AG04450 (cell line): ENCODE measurements around the gene KCTD3. TPM values are rescaled to one million over a fixed set of nuclear protein-coding genes. Genes with fewer than 3 reads are reported as not detected.

Experiments used
- CTCF ChIA-PET: fragments of 300-600, 350-600 bp; formaldehyde crosslinking; extraction: SDS; loops from one replicate; lab custom pipeline; 2022; ENCODE audit warnings: antibody characterized with exemption, inconsistent platforms; lab: Charles Lee
- POLR2A ChIA-PET: fragments of 350-600 bp; formaldehyde crosslinking; extraction: SDS; loops from one replicate; lab custom pipeline; 2021; ENCODE audit warnings: antibody characterized with exemption, inconsistent platforms; lab: Yijun Ruan, JAX
- DNase-seq: peaks from one replicate; pipeline ENCODE4 v3.0.0-alpha.2; 2011; ENCODE audit warnings: low read depth, low spot score
- H3K27ac ChIP-seq: one replicate; pipeline ENCODE4 v1.5.1; 2012; ENCODE audit warnings: low read depth, low read length, control low read depth
- H3K27me3 ChIP-seq: one replicate; pipeline ENCODE4 v1.6.0; 2012; ENCODE audit warnings: low read length; ENCODE audit not compliant: control insufficient read depth, insufficient read depth
- H3K4me3 ChIP-seq: 2 replicates; pipeline ENCODE4 v1.5.1; 2011; ENCODE audit warnings: mild to moderate bottlenecking, low read depth, low read length, control low read depth
- H3K9me3 ChIP-seq: 2 replicates; pipeline ENCODE4 v1.5.1; 2012; ENCODE audit warnings: low read length; ENCODE audit not compliant: control insufficient read depth, insufficient read depth
- polyA plus RNA-seq: library from polyadenylated mRNA; depleted of rRNA; stranded (reverse); fragments of >200 nt; gene quantifications from 2 replicates; pipeline ENCODE4 v1.2.3, GENCODE V29; 2011
- TF ChIP-seq, protein P1 (sequence below): IDR thresholded peaks from 2 replicates; pipeline ENCODE4 v1.5.1; 2011; ENCODE audit warnings: low read depth, low read length, control low read depth, inconsistent platforms

KCTD3 gene
- polyA plus RNA-seq, 1 experiment = 85.0 TPM

DNA sequence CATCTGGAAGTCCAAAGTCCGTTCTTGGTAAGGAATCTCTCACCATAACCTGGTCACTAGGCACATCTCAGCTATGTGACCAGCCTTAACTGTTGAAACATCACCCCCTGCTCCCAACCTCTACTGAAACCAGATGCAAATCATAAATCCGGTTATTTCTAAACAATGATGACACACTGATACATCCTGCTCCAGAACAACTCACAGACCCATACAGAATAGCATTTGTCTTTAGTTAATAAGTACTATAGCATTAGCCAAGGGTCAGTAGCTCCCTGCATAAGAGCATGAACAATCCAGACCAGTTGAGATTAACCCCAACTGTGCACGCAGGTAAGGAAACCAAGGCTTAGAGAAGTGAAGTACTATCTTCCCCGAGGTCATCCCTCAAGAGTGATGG is 38.0 kb upstream of the KCTD3 start:
- peaks cover 9% of the 10 kb centered on the region; the same call in 1 of the 2 replicates for H3K9me3 ChIP-seq
- TF ChIP-seq, protein P1, sequence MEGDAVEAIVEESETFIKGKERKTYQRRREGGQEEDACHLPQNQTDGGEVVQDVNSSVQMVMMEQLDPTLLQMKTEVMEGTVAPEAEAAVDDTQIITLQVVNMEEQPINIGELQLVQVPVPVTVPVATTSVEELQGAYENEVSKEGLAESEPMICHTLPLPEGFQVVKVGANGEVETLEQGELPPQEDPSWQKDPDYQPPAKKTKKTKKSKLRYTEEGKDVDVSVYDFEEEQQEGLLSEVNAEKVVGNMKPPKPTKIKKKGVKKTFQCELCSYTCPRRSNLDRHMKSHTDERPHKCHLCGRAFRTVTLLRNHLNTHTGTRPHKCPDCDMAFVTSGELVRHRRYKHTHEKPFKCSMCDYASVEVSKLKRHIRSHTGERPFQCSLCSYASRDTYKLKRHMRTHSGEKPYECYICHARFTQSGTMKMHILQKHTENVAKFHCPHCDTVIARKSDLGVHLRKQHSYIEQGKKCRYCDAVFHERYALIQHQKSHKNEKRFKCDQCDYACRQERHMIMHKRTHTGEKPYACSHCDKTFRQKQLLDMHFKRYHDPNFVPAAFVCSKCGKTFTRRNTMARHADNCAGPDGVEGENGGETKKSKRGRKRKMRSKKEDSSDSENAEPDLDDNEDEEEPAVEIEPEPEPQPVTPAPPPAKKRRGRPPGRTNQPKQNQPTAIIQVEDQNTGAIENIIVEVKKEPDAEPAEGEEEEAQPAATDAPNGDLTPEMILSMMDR = no peak
- H3K4me3 ChIP-seq = no peak overlapping the region
- POLR2A ChIA-PET = no interaction called here
- H3K27ac ChIP-seq = no peak overlapping the region
- DNase-seq = no peak
- no peaks in the 10 kb centered on the region for H3K27me3 ChIP-seq
- CTCF ChIA-PET = interaction anchor here (0.7 to 7.6 kb wide), 4 partner anchors 869 to 1268 kb away, joined by 3 to 117 read pairs (median 10); no protein-coding TSS in a partner anchor

DNA sequence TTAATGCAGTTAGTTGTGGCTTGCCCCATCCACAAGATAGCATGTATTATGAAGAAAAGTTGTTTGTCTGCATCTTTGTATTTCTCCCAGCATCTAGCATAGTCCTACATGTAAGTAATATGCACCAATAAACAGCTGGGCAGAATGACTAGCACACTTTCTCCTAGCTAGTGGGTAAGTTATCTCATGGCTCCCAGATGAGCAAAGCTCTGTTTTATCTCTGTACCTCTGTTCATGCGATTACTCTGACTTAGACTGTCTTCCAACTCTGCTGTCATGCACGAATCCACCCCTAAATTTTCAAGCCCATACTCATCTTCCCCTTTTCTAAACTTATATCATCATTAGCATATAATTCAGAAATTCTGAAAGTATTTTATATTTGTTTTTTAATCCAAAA is 37.5 kb upstream of the KCTD3 start:
- TF ChIP-seq, protein P1 = no peak
- H3K27ac ChIP-seq = no peak overlapping the region
- ChIA-PET POLR2A (no interaction called here), CTCF (interaction anchor here (0.5 to 7.6 kb wide), 6 partner anchors 869 to 1268 kb away, joined by 3 to 117 read pairs (median 4); no protein-coding TSS in a partner anchor)
- no peak overlapping the region for H3K4me3 ChIP-seq
- no peaks in the 10 kb centered on the region for H3K27me3 ChIP-seq
- H3K9me3 ChIP-seq = peaks cover 9% of the 10 kb centered on the region; the same call in 1 of the 2 replicates
- DNase-seq = no peak

DNA sequence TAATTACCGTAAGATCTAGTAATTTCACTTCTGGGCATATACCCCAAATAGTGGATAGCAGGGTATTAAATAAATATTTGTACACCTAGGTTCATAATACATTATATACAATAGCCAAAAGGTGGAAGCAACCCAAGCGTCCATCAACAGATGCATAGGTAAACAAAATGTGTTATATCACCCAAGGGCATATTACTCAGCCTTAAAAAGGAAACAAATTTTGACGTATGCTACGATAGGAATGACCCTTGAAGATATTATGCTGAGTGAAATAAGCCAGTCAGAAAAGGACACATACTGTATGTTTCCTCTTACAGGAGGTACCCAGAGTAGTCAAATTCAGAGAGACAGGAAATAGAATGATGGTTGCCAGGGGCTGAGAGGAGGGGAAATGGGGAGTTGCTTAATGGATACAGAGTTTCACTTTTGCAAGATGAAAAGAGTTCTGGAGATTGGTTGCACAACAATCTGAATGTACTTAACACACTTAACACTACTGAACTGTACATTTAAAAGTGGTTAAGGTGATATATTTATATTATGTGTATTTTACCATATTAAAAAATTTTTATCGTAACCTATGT is 36.6 kb upstream of the KCTD3 start:
- Histone ChIP-seq H3K27me3 (no peaks in the 10 kb centered on the region), H3K27ac (no peak overlapping the region), H3K4me3 (no peak overlapping the region), H3K9me3 (peaks cover 9% of the 10 kb centered on the region; the same call in 1 of the 2 replicates)
- DNase-seq = no peak
- ChIA-PET POLR2A (no interaction called here), CTCF (interaction anchor here (1.3 to 7.6 kb wide), 4 partner anchors 870 to 1198 kb away, joined by 3 to 117 read pairs (median 10); no protein-coding TSS in a partner anchor)
- TF ChIP-seq, protein P1 = no peak

DNA sequence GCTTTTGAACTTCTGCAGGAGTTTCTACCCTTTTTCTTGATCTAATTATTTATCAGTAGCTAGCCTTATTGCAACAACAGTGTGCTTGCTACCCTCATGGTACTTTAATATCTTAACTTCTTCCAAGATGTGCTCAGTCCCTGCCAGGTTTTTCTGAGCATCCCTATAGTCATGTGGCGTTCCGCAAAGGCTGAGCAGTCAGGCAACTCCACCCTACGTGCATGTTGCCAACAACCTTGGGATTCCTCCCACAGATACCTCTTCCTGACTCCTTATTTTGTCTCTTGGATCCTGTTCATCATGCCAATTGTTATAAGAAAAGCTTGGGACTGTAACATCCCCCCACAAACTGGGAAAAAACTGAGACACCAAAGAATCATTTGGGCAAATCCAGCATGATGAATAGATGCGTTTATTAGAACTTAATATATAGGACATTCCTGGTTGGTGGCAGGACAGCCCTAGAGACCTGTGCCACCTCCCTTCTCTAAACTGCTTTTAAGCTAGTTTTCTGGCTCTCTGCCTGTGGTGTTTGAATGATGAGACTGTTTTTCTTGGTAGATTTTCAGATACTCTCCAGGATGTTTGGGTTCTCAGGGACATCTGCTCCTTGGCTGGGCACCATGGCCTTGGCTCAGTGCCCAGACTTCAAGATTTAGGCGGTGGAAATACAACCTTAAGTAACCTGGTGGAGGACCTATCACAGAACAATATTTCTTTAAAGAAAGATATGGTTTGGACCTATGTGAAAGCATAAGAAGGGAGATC is 27.1 kb upstream of the KCTD3 start:
- Histone ChIP-seq H3K27me3 (no peaks in the 10 kb centered on the region), H3K27ac (no peak overlapping the region), H3K4me3 (no peak overlapping the region), H3K9me3 (no peaks in the 10 kb centered on the region; the same call in 1 of the 2 replicates)
- TF ChIP-seq, protein P1 = no peak
- DNase-seq = no peak
- POLR2A ChIA-PET = no interaction called here
- CTCF ChIA-PET = interaction anchor here (0.8 kb wide), 1 partner anchor 13 kb away, joined by 4 read pairs; no protein-coding TSS in a partner anchor
